Ascending aorta (tissue), 2 donors: ENCODE results near the gene SNUPN. TPM values are rescaled to one million over a fixed set of nuclear protein-coding genes. Genes with fewer than 3 reads are reported as not detected.

ENCODE experiments used
- DNase-seq, 2 donors: peaks; one replicate each; pipeline ENCODE4 v3.0.0-alpha.2; 2019; ENCODE audit warnings: low spot score in 2 of 2
- H3K27ac ChIP-seq, 2 donors: fragments of 200-600 bp; sonication (generic); one replicate each; pipeline ENCODE4 v1.5.1; 2016 to 2017; ENCODE audit warnings: mild to moderate bottlenecking in 1 of 2
- H3K27me3 ChIP-seq: fragments of 200-600 bp; sonication (generic); one replicate; pipeline ENCODE4 v1.5.1; 2017
- H3K36me3 ChIP-seq, 2 donors: fragments of 200-600 bp; sonication (generic); one replicate each; pipeline ENCODE4 v1.5.1; 2016
- H3K4me1 ChIP-seq, 2 donors: fragments of 200-600 bp; sonication (generic); one replicate each; pipeline ENCODE4 v1.5.1; 2016 to 2017; ENCODE audit warnings: mild to moderate bottlenecking in 1 of 2
- H3K4me3 ChIP-seq, 2 donors: fragments of 200-600 bp; sonication (generic); one replicate each; pipeline ENCODE4 v1.5.1; 2016 to 2017; ENCODE audit warnings: mild to moderate bottlenecking in 1 of 2
- H3K9me3 ChIP-seq, 2 donors: fragments of 200-600 bp; sonication (generic); one replicate each; pipeline ENCODE4 v1.5.1; 2016
- intact Hi-C: fragments of 100-400 bp; cut with DNase I; formaldehyde crosslinking; loops from one replicate; pipeline ENCODE4 v1.15.1; 2023
- total RNA-seq: library from RNA; depleted of rRNA; stranded (reverse); fragments of >200 nt; gene quantifications from one replicate; pipeline ENCODE4 v1.1.0, GENCODE V29; 2016
- TF ChIP-seq, protein P1 (sequence below), 3 experiments: fragments of 200-600 bp in 2 of 3; fragments of 450-650 bp in 1 of 3; sonication (generic) in 2 of 3; IDR thresholded peaks; one replicate each; pipeline ENCODE4 v1.5.1; 2016 to 2019; ENCODE audit warnings: antibody characterized with exemption in 3 of 3, mild to moderate bottlenecking in 1 of 3, moderate library complexity in 1 of 3

The SNUPN gene
- total RNA-seq, 1 donor from 2014 or later = 6.7 TPM

DNA sequence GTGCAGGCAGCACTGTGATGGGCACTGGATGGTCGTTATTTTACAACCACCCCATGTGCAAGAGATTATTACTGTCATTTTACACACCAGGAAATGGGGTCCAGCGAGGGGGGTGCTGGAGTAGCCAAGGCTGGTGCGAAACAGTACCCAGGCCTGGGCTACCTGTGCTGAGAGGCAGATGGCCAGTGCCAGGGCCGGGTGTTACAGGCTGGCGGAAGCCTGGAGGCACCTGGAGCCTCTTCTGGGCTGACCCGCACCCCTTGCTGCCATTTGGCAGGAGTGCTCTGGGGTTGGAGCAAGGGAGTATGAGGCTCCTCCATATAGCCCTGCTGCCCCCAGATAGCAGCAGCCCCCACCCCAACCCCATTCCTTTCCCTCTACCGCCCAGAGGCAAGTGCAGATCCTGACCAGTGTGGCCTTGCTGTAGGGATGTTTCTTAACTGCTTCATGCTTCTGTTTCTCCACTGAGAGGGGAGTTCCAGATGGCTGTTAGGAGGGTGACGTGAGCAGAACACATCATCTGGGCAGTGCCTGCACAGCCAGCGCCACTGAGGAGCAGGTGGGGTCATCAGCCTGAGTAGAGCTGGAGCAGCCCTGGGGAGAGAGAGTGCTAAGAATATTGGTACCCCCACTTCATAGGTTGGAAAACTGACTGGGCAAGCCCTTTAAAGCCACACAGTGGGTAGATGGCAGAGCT is 37.4 kb upstream of the SNUPN start:
- TF ChIP-seq, protein P1, sequence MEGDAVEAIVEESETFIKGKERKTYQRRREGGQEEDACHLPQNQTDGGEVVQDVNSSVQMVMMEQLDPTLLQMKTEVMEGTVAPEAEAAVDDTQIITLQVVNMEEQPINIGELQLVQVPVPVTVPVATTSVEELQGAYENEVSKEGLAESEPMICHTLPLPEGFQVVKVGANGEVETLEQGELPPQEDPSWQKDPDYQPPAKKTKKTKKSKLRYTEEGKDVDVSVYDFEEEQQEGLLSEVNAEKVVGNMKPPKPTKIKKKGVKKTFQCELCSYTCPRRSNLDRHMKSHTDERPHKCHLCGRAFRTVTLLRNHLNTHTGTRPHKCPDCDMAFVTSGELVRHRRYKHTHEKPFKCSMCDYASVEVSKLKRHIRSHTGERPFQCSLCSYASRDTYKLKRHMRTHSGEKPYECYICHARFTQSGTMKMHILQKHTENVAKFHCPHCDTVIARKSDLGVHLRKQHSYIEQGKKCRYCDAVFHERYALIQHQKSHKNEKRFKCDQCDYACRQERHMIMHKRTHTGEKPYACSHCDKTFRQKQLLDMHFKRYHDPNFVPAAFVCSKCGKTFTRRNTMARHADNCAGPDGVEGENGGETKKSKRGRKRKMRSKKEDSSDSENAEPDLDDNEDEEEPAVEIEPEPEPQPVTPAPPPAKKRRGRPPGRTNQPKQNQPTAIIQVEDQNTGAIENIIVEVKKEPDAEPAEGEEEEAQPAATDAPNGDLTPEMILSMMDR (IDR thresholded peaks at IDR 0.05) = no peak
- H3K27ac ChIP-seq = peak overlapping the region; percentile 95 to 97
- H3K27me3 ChIP-seq = no peaks in the 10 kb centered on the region
- peaks cover under 1 to 25% of the 10 kb centered on the region in 2 donors for H3K36me3 ChIP-seq
- intact Hi-C loops = no loop called here
- H3K4me3 ChIP-seq = no peak overlapping the region
- no peak for DNase-seq
- peaks cover 26 to 66% of the 10 kb centered on the region in 2 donors for H3K4me1 ChIP-seq
- no peaks in the 10 kb centered on the region for H3K9me3 ChIP-seq

DNA sequence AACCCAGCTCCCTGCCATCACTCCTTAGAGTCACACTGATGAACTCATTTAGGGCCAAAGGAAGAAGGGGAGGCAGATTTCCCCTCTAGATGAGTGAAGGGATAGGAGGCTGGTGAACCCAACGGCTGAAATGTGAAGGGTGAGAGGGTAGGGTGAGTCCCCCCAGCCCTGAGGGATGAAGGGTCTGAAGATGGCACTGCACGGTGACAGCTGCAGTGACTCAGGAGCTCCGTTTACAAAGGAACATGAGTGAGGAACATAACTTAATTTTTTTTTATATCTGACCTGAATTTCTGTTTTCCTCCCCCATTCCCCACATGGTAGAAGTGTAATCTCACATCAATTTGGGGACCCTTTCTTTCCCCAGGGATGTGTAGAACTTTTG is 36.2 kb upstream of the SNUPN start:
- H3K9me3 ChIP-seq = no peaks in the 10 kb centered on the region
- peak overlapping the region in 1 of 2 donors; percentile 42 for H3K4me3 ChIP-seq
- peak overlapping the region; percentile 95 to 97 for H3K27ac ChIP-seq
- TF ChIP-seq, protein P1 (IDR thresholded peaks at IDR 0.05) = no peak
- intact Hi-C loops = loop anchor here (1.0 to 2.0 kb wide), 2 partner anchors 15 to 21 kb away; partner anchors contain the start of genes IMP3 and SNX33
- no peaks in the 10 kb centered on the region for H3K27me3 ChIP-seq
- H3K36me3 ChIP-seq = peaks cover 13 to 37% of the 10 kb centered on the region in 2 donors
- peaks cover 16 to 54% of the 10 kb centered on the region in 2 donors for H3K4me1 ChIP-seq
- DNase-seq = no peak

DNA sequence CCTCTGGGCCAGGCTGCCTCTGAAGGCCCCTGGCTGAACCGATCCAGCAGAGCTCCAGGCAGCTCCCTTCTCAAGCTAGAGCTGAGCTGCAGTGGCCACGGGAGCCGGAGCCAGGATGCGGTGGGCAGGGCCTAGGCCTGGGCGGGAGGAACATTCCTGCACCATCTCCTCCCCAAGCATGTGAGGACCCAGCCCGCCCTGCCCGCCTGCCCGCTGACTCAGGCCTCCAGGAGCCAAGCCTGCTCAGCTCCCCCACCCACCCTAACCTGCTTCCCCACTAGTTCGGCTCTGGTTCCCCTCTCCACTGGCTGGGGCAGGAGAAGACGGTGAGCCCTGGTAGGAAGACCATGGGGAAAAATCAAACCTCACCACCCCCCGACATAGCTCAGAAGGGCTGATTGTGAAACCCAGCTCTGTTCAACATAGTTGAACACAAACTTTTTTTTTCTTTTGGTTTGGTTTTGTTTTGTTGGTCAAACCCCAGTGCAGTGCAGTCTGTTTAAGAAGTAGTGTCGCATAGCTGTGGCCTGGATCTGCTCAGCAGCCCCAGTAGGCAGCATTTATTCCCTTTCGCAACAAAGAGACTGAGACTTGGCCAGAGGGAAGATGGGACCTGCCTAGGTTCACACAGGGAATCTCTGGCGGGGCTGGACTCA is 35.7 kb upstream of the SNUPN start:
- Histone ChIP-seq H3K4me3 (peak overlapping the region in 1 of 2 donors; percentile 42), H3K36me3 (peaks cover 15 to 42% of the 10 kb centered on the region in 2 donors), H3K4me1 (peaks cover 16 to 51% of the 10 kb centered on the region in 2 donors), H3K9me3 (no peaks in the 10 kb centered on the region), H3K27me3 (no peaks in the 10 kb centered on the region), H3K27ac (peak overlapping the region; percentile 95 to 97)
- TF ChIP-seq, protein P1 (IDR thresholded peaks at IDR 0.05) = no peak
- intact Hi-C loops = loop anchor here (1.0 to 2.0 kb wide), 2 partner anchors 14 to 21 kb away; partner anchors contain the start of genes IMP3 and SNX33
- DNase-seq = peak; percentile 66 to 96

DNA sequence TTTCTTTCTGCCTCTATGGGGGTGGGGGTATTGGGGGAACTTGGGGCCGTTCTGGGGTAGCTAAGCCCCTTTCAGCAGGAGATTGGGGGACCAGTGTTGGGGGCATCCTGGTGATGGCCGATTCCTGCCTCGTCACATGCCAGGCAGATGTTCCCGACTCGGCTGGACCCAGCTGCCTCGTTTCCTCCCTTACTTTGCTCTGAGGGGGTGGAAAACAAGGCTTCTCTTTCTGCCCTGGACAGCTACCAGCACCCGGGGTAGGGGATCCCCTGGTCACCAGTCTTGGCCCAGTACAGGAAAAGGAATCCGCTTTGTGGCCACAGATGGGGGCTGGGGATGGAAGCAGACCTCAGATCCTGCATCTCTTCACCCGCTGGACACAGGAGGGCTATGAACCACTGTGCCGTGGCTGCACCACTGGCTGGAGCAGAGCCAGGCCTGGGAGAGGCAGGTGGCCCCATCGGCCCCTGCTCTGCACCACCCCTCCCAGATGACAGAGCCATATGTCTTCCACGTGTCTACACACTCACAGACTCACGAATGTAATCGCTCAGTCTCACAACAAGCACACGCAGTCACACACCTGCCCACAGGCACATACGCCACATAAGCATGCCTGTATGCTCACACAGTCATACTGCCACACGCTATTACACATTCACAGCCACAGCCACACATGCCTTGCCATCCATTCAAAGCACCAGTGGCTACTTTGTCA is 34.6 kb upstream of the SNUPN start:
- H3K36me3 ChIP-seq = peaks cover 15 to 45% of the 10 kb centered on the region in 2 donors
- H3K4me1 ChIP-seq = peaks cover 19 to 45% of the 10 kb centered on the region in 2 donors

More for the DNA sequence above, 34.6 kb upstream of the SNUPN start:
- DNase-seq = no peak
- no peaks in the 10 kb centered on the region for H3K27me3 ChIP-seq
- TF ChIP-seq, protein P1 (IDR thresholded peaks at IDR 0.05) = no peak
- no peaks in the 10 kb centered on the region for H3K9me3 ChIP-seq
- H3K4me3 ChIP-seq = no peak overlapping the region
- intact Hi-C loops = loop anchor here (2.0 kb wide), 1 partner anchor 13 kb away; the partner anchor contains the start of gene SNX33
- H3K27ac ChIP-seq = peak overlapping the region; percentile 95 to 97
